Activated CD8-positive, alpha-beta memory T cell treated with anti-CD3 and anti-CD28 coated beads, Interleukin-2, amount 50 U/mL, for 24 hours (primary cell): ENCODE data around the gene ARL2.
A peak's percentile ranks its signal among the peaks of the same experiment; 100 is the strongest.
"Not testable (repeated sequence)": the region's sequence is repeated elsewhere in the genome, so short reads cannot be mapped to it uniquely, and the experiment has no call there.

Source experiments
- DNase-seq: peaks from one replicate; pipeline ENCODE4 v3.0.0-alpha.2; 2020; ENCODE audit errors: extremely low read depth

The ARL2 gene

GRCh38 chr11:65008016-65008415 lies 5.9 kb upstream of the ARL2 start:
- DNase-seq, result no peak

GRCh38 chr11:65008873-65009272 lies 5.1 kb upstream of the ARL2 start:
- DNase-seq, result no peak

- peak; percentile 78 for DNase-seq
Observed at GRCh38 chr11:65013130-65013887, 651 bp upstream of the ARL2 start.

- no peak for DNase-seq
Observed at GRCh38 chr11:65014726-65015227, 817 bp downstream of the ARL2 start.

- no peak for DNase-seq
Observed at GRCh38 chr11:65016705-65017104, 2.7 kb downstream of the ARL2 start.

- no peak for DNase-seq
Observed at GRCh38 chr11:65017937-65018336, 4.0 kb downstream of the ARL2 start.

- DNase-seq, result no peak
Observed at GRCh38 chr11:65019824-65020223, 5.9 kb downstream of the ARL2 start.

- DNase-seq, result no peak
Observed at GRCh38 chr11:65021003-65021402, 7.0 kb downstream of the ARL2 start.

GRCh38 chr11:65021509-65021908 lies 7.5 kb downstream of the ARL2 start:
- no peak for DNase-seq

- not testable (repeated sequence) for DNase-seq
Observed at GRCh38 chr11:65023502-65023901, 9.5 kb downstream of the ARL2 start.

GRCh38 chr11:65026810-65027209 lies 12.8 kb downstream of the ARL2 start:
- DNase-seq, result no peak

GRCh38 chr11:65027213-65028067 lies 13.5 kb downstream of the ARL2 start, which contains the start of gene SNX15:
Gene SNX15, plus strand, starts transcription at chr11:65027439. Its CDS starts 99 bp downstream, at chr11:65027538.
- peak; percentile 77 for DNase-seq

GRCh38 chr11:65032216-65032615 lies 18.3 kb downstream of the ARL2 start:
- no peak for DNase-seq

GRCh38 chr11:65034423-65034822 lies 20.5 kb downstream of the ARL2 start:
- DNase-seq, result no peak

GRCh38 chr11:65035579-65035978 lies 21.6 kb downstream of the ARL2 start:
- DNase-seq, result no peak

GRCh38 chr11:65036931-65037330 lies 23.0 kb downstream of the ARL2 start:
- no peak for DNase-seq

- no peak for DNase-seq
Observed at GRCh38 chr11:65040520-65040846, 26.5 kb downstream of the ARL2 start.

GRCh38 chr11:65040847-65041622 lies 27.1 kb downstream of the ARL2 start, which contains the start of gene SAC3D1:
Gene SAC3D1, plus strand, starts transcription at chr11:65041210. Its CDS starts 83 bp downstream, at chr11:65041293.
- DNase-seq, result peak; percentile 68

GRCh38 chr11:65042891-65043290 lies 28.9 kb downstream of the ARL2 start:
- no peak for DNase-seq

GRCh38 chr11:65043881-65044501 lies 30.0 kb downstream of the ARL2 start:
- no peak for DNase-seq

GRCh38 chr11:65045061-65045460 lies 31.1 kb downstream of the ARL2 start:
- no peak for DNase-seq
